Measurements from ENCODE around the gene RIC3. TPM values are rescaled to one million over a fixed set of nuclear protein-coding genes. Genes with fewer than 3 reads are reported as not detected.
A peak's percentile ranks its signal among the peaks of the same experiment; 100 is the strongest.

Gene RIC3
- total RNA-seq, 2 experiments from 2014 or later: 7.8 to 9.4 TPM

GRCh38 chr11:8094656-8095055 is 74.2 kb downstream of the RIC3 start:
- no peaks in the 10 kb centered on the region for H3K9me3 Mint-ChIP-seq (ENCODE audit: insufficient read depth)
- H3K4me1 Mint-ChIP-seq (ENCODE audit: low read depth): no peaks in the 10 kb centered on the region
- no peaks in the 10 kb centered on the region for H3K36me3 Mint-ChIP-seq (ENCODE audit: low read depth)
- ATAC-seq: no peak
- ChIA-PET CTCF (interaction anchor here (1.0 to 14.7 kb wide), 2 partner anchors 62 to 87 kb away, joined by 3 to 152 read pairs; no protein-coding TSS in a partner anchor), POLR2A (no interaction called here)
- H3K27ac Mint-ChIP-seq: no peak overlapping the region
- no peak overlapping the region for H3K4me3 Mint-ChIP-seq
- DNase-seq: no peak
- no peaks in the 10 kb centered on the region for H3K27me3 Mint-ChIP-seq (ENCODE audit: low read depth)

GRCh38 chr11:8093931-8094575 is 74.8 kb downstream of the RIC3 start:
- ATAC-seq: no peak
- POLR2A ChIA-PET: no interaction called here
- H3K4me1 Mint-ChIP-seq (ENCODE audit: low read depth): no peaks in the 10 kb centered on the region
- H3K27me3 Mint-ChIP-seq (ENCODE audit: low read depth): no peaks in the 10 kb centered on the region
- no peak overlapping the region for H3K4me3 Mint-ChIP-seq
- no peak overlapping the region for H3K27ac Mint-ChIP-seq
- no peaks in the 10 kb centered on the region for H3K36me3 Mint-ChIP-seq (ENCODE audit: low read depth)
- DNase-seq: no peak
- CTCF ChIA-PET: interaction anchor here (1.0 to 14.7 kb wide), 2 partner anchors 61 to 87 kb away, joined by 3 to 152 read pairs; no protein-coding TSS in a partner anchor
- H3K9me3 Mint-ChIP-seq (ENCODE audit: insufficient read depth): no peaks in the 10 kb centered on the region

GRCh38 chr11:8092587-8093424 is 76.0 kb downstream of the RIC3 start:
- no peaks in the 10 kb centered on the region for H3K36me3 Mint-ChIP-seq (ENCODE audit: low read depth)
- peak; percentile 72 for ATAC-seq
- H3K27ac Mint-ChIP-seq: no peak overlapping the region
- ChIA-PET CTCF (interaction anchor here (2.3 to 14.7 kb wide), 3 partner anchors 42 to 85 kb away, joined by 7 to 152 read pairs (median 15); no protein-coding TSS in a partner anchor), POLR2A (no interaction called here)
- no peaks in the 10 kb centered on the region for H3K9me3 Mint-ChIP-seq (ENCODE audit: insufficient read depth)
- DNase-seq: peak; percentile 52
- no peak overlapping the region for H3K4me3 Mint-ChIP-seq
- H3K4me1 Mint-ChIP-seq (ENCODE audit: low read depth): no peaks in the 10 kb centered on the region
- no peaks in the 10 kb centered on the region for H3K27me3 Mint-ChIP-seq (ENCODE audit: low read depth)

- no peak for ATAC-seq
- no peaks in the 10 kb centered on the region for H3K36me3 Mint-ChIP-seq (ENCODE audit: low read depth)
- H3K27ac Mint-ChIP-seq: no peak overlapping the region
- no peaks in the 10 kb centered on the region for H3K4me1 Mint-ChIP-seq (ENCODE audit: low read depth)
- no peaks in the 10 kb centered on the region for H3K9me3 Mint-ChIP-seq (ENCODE audit: insufficient read depth)
- H3K27me3 Mint-ChIP-seq (ENCODE audit: low read depth): no peaks in the 10 kb centered on the region
- no peak for DNase-seq
- POLR2A ChIA-PET: interaction anchor here (0.9 kb wide), 1 partner anchor 31 kb away, joined by 3 read pairs; no protein-coding TSS in a partner anchor
- CTCF ChIA-PET: interaction anchor here (1.6 to 14.7 kb wide), 6 partner anchors 8 to 100 kb away, joined by 6 to 152 read pairs (median 11); no protein-coding TSS in a partner anchor
- H3K4me3 Mint-ChIP-seq: no peak overlapping the region
These were observed 77.1 kb downstream of the RIC3 start for GRCh38 chr11:8091721-8092120.

GRCh38 chr11:8090756-8091155 is 78.1 kb downstream of the RIC3 start:
- H3K9me3 Mint-ChIP-seq (ENCODE audit: insufficient read depth): no peaks in the 10 kb centered on the region
- DNase-seq: peak; percentile 42
- H3K4me3 Mint-ChIP-seq: no peak overlapping the region
- POLR2A ChIA-PET: interaction anchor here (1.2 kb wide), 1 partner anchor 104 kb away, joined by 4 read pairs; the partner anchor contains the start of gene EIF3F
- no peaks in the 10 kb centered on the region for H3K27me3 Mint-ChIP-seq (ENCODE audit: low read depth)
- no peak overlapping the region for H3K27ac Mint-ChIP-seq
- CTCF ChIA-PET: interaction anchor here (0.9 to 14.7 kb wide), 12 partner anchors 9 to 101 kb away, joined by 3 to 152 read pairs (median 6); no protein-coding TSS in a partner anchor
- H3K36me3 Mint-ChIP-seq (ENCODE audit: low read depth): no peaks in the 10 kb centered on the region
- ATAC-seq: no peak
- no peaks in the 10 kb centered on the region for H3K4me1 Mint-ChIP-seq (ENCODE audit: low read depth)

GRCh38 chr11:8089791-8090510 is 78.9 kb downstream of the RIC3 start:
- Mint-ChIP-seq H3K27me3 (ENCODE audit: low read depth) (no peaks in the 10 kb centered on the region), H3K9me3 (ENCODE audit: insufficient read depth) (no peaks in the 10 kb centered on the region), H3K4me3 (no peak overlapping the region), H3K4me1 (ENCODE audit: low read depth) (no peaks in the 10 kb centered on the region), H3K27ac (no peak overlapping the region), H3K36me3 (ENCODE audit: low read depth) (no peaks in the 10 kb centered on the region)
- no peak for DNase-seq
- no peak for ATAC-seq
- ChIA-PET POLR2A (interaction anchor here (1.2 kb wide), 1 partner anchor 103 kb away, joined by 4 read pairs; the partner anchor contains the start of gene EIF3F), CTCF (interaction anchor here (0.7 to 14.7 kb wide), 13 partner anchors 10 to 100 kb away, joined by 3 to 152 read pairs (median 5); no protein-coding TSS in a partner anchor)

- ChIA-PET CTCF (interaction anchor here (1.1 to 14.7 kb wide), 3 partner anchors 12 to 101 kb away, joined by 5 to 152 read pairs (median 49); partner anchors contain the start of gene EIF3F), POLR2A (no interaction called here)
- Mint-ChIP-seq H3K27me3 (ENCODE audit: low read depth) (peaks cover 13% of the 10 kb centered on the region), H3K36me3 (ENCODE audit: low read depth) (no peaks in the 10 kb centered on the region), H3K27ac (no peak overlapping the region), H3K9me3 (ENCODE audit: insufficient read depth) (no peaks in the 10 kb centered on the region), H3K4me3 (no peak overlapping the region), H3K4me1 (ENCODE audit: low read depth) (no peaks in the 10 kb centered on the region)
- DNase-seq: no peak
- ATAC-seq: no peak
These were observed 81.1 kb downstream of the RIC3 start for GRCh38 chr11:8087756-8088155.

GRCh38 chr11:8087185-8087584 is 81.6 kb downstream of the RIC3 start:
- Mint-ChIP-seq H3K4me1 (ENCODE audit: low read depth) (no peaks in the 10 kb centered on the region), H3K27me3 (ENCODE audit: low read depth) (peaks cover 18% of the 10 kb centered on the region), H3K9me3 (ENCODE audit: insufficient read depth) (no peaks in the 10 kb centered on the region), H3K36me3 (ENCODE audit: low read depth) (no peaks in the 10 kb centered on the region), H3K27ac (no peak overlapping the region), H3K4me3 (no peak overlapping the region)
- DNase-seq: no peak
- ChIA-PET POLR2A (no interaction called here), CTCF (interaction anchor here (1.1 to 14.7 kb wide), 4 partner anchors 13 to 100 kb away, joined by 5 to 152 read pairs (median 27); partner anchors contain the start of gene EIF3F)
- ATAC-seq: no peak

GRCh38 chr11:8086571-8086970 is 82.3 kb downstream of the RIC3 start:
- POLR2A ChIA-PET: no interaction called here
- Mint-ChIP-seq H3K27ac (no peak overlapping the region), H3K9me3 (ENCODE audit: insufficient read depth) (no peaks in the 10 kb centered on the region), H3K4me3 (no peak overlapping the region), H3K36me3 (ENCODE audit: low read depth) (no peaks in the 10 kb centered on the region), H3K4me1 (ENCODE audit: low read depth) (no peaks in the 10 kb centered on the region), H3K27me3 (ENCODE audit: low read depth) (peaks cover 24% of the 10 kb centered on the region)
- ATAC-seq (no peak), DNase-seq (no peak)
- CTCF ChIA-PET: interaction anchor here (0.9 to 1.2 kb wide), 2 partner anchors 12 to 80 kb away, joined by 5 to 7 read pairs; no protein-coding TSS in a partner anchor

- ChIA-PET CTCF (interaction anchor here (0.9 to 1.2 kb wide), 2 partner anchors 13 to 80 kb away, joined by 5 to 7 read pairs; no protein-coding TSS in a partner anchor), POLR2A (no interaction called here)
- DNase-seq (no peak), ATAC-seq (no peak)
- H3K9me3 Mint-ChIP-seq (ENCODE audit: insufficient read depth): no peaks in the 10 kb centered on the region
- no peaks in the 10 kb centered on the region for H3K36me3 Mint-ChIP-seq (ENCODE audit: low read depth)
- no peak overlapping the region for H3K4me3 Mint-ChIP-seq
- no peaks in the 10 kb centered on the region for H3K4me1 Mint-ChIP-seq (ENCODE audit: low read depth)
- no peak overlapping the region for H3K27ac Mint-ChIP-seq
- peaks cover 25% of the 10 kb centered on the region for H3K27me3 Mint-ChIP-seq (ENCODE audit: low read depth)
These were observed 82.8 kb downstream of the RIC3 start for GRCh38 chr11:8086001-8086479.

- no peak overlapping the region for H3K27ac Mint-ChIP-seq
- H3K27me3 Mint-ChIP-seq (ENCODE audit: low read depth): peaks cover 32% of the 10 kb centered on the region
- ATAC-seq (no peak), DNase-seq (no peak)
- H3K4me1 Mint-ChIP-seq (ENCODE audit: low read depth): peaks cover 3% of the 10 kb centered on the region
- POLR2A ChIA-PET: no interaction called here
- CTCF ChIA-PET: no interaction called here
- no peak overlapping the region for H3K4me3 Mint-ChIP-seq
- no peaks in the 10 kb centered on the region for H3K9me3 Mint-ChIP-seq (ENCODE audit: insufficient read depth)
- no peaks in the 10 kb centered on the region for H3K36me3 Mint-ChIP-seq (ENCODE audit: low read depth)
These were observed 83.7 kb downstream of the RIC3 start for GRCh38 chr11:8085011-8085645.

All from activated CD8-positive, alpha-beta T cell treated with anti-CD3 and anti-CD28 coated beads, Interleukin-2, amount 10 ng/mL, durations not matched to agents 7 days and 5 days (primary cell).